ENCODE results near the gene DGKH.

DGKH gene

DNA sequence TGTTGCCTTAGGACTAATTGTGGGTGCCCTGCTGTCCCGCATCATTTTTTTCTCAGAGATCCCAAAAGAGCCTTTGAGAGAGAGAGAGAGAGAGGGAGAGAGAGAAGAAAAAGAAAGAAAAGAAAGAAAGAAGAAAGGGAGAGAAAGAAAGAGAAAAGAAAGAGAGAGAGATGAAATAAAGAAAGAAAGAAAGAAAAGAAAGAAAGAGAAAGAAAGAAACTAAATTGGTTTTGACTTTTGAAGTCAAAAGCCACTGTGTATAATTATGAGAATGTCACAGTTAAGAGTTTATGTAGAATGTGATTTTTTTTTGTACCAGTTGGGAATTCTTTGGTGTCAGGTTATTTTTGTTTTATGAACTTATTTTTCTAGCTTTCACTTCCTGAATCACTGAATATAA is 180.1 kb downstream of the DGKH start:
- Histone ChIP-seq H3K9ac (ENCODE audit: low read depth, low read length) (no peak overlapping the region), H3K27ac (ENCODE audit: low read depth, low read length) (no peak overlapping the region), H3K4me1 (ENCODE audit: insufficient read depth, low read length) (no peaks in the 10 kb centered on the region), H3K27me3 (ENCODE audit: insufficient read depth, low read length) (no peaks in the 10 kb centered on the region), H3K4me3 (ENCODE audit: low read length) (no peak overlapping the region), H3K36me3 (ENCODE audit: insufficient read depth, low read length) (no peaks in the 10 kb centered on the region), H3K9me3 (ENCODE audit: insufficient read depth, low read depth, low read length) (no peaks in the 10 kb centered on the region)
- WGBS = 97% methylated on average over 1 of the region's 1 CpG

DNA sequence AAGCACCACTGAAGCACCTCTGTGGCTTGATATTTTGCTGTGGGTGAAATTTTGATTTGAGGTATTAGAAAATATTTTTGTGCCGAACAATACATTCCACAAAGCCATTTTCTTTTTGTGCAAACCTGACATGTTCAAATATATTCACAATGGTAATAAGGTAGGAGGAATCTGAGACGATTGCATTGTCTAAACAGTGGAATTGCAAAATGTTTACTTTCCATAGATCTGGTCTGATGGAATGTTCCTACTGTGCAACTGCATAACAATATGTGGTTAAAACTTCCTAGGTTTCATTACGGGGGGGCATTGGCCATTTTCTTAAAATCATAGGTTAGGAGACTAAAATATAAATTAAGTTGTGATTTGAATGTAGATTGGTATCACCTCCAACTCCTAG is 180.8 kb downstream of the DGKH start:
- WGBS = 89% methylated on average over 2 of the region's 3 CpGs
- Histone ChIP-seq H3K9ac (ENCODE audit: low read depth, low read length) (no peak overlapping the region), H3K4me1 (ENCODE audit: insufficient read depth, low read length) (no peaks in the 10 kb centered on the region), H3K27ac (ENCODE audit: low read depth, low read length) (no peak overlapping the region), H3K9me3 (ENCODE audit: insufficient read depth, low read depth, low read length) (no peaks in the 10 kb centered on the region), H3K36me3 (ENCODE audit: insufficient read depth, low read length) (no peaks in the 10 kb centered on the region), H3K27me3 (ENCODE audit: insufficient read depth, low read length) (no peaks in the 10 kb centered on the region), H3K4me3 (ENCODE audit: low read length) (no peak overlapping the region)

DNA sequence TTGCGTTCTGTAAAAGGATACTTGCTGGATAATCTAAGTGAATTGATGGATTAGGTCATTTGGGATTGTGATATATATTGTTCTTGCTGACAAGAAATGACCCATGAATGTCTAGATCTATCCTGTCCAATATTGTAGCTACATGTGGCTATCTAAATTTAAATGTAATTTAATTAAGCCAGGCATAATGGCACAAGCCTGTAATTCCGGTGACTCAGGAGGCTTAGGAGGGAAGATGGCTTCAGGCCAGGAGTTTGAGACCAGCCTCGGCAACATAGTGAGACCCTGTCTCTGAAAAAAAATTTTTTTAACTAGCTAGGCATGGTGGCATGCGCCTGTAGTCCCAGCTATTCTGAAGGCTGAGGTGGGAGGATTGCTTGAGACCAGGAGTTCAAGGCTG is 184.2 kb downstream of the DGKH start:
- Histone ChIP-seq H3K4me3 (ENCODE audit: low read length) (no peak overlapping the region), H3K36me3 (ENCODE audit: insufficient read depth, low read length) (no peaks in the 10 kb centered on the region), H3K9ac (ENCODE audit: low read depth, low read length) (no peak overlapping the region), H3K27ac (ENCODE audit: low read depth, low read length) (no peak overlapping the region), H3K27me3 (ENCODE audit: insufficient read depth, low read length) (no peaks in the 10 kb centered on the region), H3K9me3 (ENCODE audit: insufficient read depth, low read depth, low read length) (no peaks in the 10 kb centered on the region), H3K4me1 (ENCODE audit: insufficient read depth, low read length) (no peaks in the 10 kb centered on the region)
- WGBS = 97% methylated on average over 4 of the region's 4 CpGs

DNA sequence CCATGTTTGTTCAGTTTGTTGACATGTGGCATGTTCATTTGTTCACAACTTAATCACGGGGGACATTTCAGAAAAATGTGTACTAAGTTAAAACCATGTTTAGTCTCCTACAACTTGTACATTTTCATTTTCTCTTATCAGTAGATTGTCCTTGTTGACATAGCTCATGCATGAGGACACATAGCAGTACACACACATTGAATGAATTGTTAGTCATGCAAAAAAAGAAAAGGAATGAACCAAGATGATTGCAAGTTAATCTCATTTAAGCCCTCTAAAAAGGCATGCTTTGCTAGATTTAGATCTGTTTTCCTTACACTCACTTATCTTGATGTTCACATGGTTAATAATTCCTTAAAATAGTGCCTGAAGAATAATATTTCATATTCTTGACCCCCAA is 185.3 kb downstream of the DGKH start:
- no peaks in the 10 kb centered on the region for H3K36me3 ChIP-seq (ENCODE audit: insufficient read depth, low read length)
- H3K27ac ChIP-seq (ENCODE audit: low read depth, low read length) = no peak overlapping the region
- no peak overlapping the region for H3K9ac ChIP-seq (ENCODE audit: low read depth, low read length)
- no peaks in the 10 kb centered on the region for H3K27me3 ChIP-seq (ENCODE audit: insufficient read depth, low read length)
- WGBS = 100% methylated on average over 1 of the region's 1 CpG
- H3K4me1 ChIP-seq (ENCODE audit: insufficient read depth, low read length) = no peaks in the 10 kb centered on the region
- no peaks in the 10 kb centered on the region for H3K9me3 ChIP-seq (ENCODE audit: insufficient read depth, low read depth, low read length)
- H3K4me3 ChIP-seq (ENCODE audit: low read length) = no peak overlapping the region

DNA sequence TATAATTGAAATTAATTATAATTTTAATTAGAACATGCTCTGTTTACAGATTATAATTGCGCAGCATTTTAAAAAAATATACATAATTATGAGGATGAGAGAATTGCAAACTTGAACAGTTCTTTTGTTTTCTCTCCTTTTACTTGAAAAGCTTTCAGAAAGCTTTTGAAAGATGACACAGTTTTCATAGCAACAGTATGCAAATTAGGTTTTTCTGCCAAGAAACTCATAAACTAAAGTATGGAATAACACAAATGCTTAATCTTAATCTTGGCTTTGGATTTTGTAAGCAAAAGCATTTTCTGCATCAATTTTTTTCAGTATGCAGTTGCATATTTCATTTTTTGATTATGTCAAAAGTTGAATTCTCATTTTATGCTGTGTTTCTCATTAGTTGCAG is 190.7 kb downstream of the DGKH start:
- H3K9ac ChIP-seq (ENCODE audit: low read depth, low read length) = no peak overlapping the region
- H3K4me3 ChIP-seq (ENCODE audit: low read length) = no peak overlapping the region
- H3K9me3 ChIP-seq (ENCODE audit: insufficient read depth, low read depth, low read length) = no peaks in the 10 kb centered on the region
- WGBS = no CpG with 5 or more reads among the region's 1 CpG
- no peaks in the 10 kb centered on the region for H3K4me1 ChIP-seq (ENCODE audit: insufficient read depth, low read length)
- no peaks in the 10 kb centered on the region for H3K27me3 ChIP-seq (ENCODE audit: insufficient read depth, low read length)
- H3K27ac ChIP-seq (ENCODE audit: low read depth, low read length) = no peak overlapping the region
- no peaks in the 10 kb centered on the region for H3K36me3 ChIP-seq (ENCODE audit: insufficient read depth, low read length)

DNA sequence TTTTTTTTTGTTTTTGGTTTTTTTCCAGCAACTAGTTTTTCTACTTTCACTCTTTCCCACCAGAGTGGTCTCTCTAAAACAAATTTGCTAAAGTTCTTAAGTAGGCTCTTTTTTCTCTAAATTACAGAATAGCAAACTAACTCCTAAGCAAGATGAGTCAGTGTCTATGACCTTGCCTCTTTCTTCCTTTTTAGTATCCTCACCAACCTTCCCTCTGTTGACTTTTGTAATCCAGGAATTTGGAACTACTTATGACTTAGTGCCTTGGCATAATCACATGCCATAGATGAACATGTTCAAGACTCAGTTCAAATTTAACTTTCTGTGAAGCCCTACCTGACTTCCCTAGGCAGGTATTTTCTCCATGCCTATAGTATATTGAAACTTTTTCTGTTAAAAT is 191.2 kb downstream of the DGKH start:
- Histone ChIP-seq H3K4me1 (ENCODE audit: insufficient read depth, low read length) (no peaks in the 10 kb centered on the region), H3K36me3 (ENCODE audit: insufficient read depth, low read length) (no peaks in the 10 kb centered on the region), H3K9me3 (ENCODE audit: insufficient read depth, low read depth, low read length) (no peaks in the 10 kb centered on the region), H3K27me3 (ENCODE audit: insufficient read depth, low read length) (no peaks in the 10 kb centered on the region), H3K27ac (ENCODE audit: low read depth, low read length) (no peak overlapping the region), H3K9ac (ENCODE audit: low read depth, low read length) (no peak overlapping the region), H3K4me3 (ENCODE audit: low read length) (no peak overlapping the region)

DNA sequence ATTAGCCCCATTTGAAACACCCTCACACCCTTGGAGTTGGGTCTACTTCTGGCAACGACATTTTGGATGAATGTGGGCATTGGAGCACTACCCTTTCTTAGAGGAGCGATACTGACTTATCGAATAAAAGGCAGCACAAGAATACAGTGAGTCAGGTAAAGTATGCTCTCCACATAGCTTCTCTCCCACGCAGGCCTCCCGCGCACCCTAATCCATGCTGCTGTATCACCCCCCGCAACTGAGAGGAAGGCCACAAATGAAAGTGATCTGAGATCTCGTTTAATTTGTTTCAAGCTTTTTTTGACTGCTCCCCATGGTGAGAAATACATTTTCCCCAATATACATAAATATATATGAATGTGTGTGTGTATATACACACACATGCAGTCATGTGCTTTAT is 198.1 kb downstream of the DGKH start:
- no peak overlapping the region for H3K27ac ChIP-seq (ENCODE audit: low read depth, low read length)
- no peak overlapping the region for H3K9ac ChIP-seq (ENCODE audit: low read depth, low read length)
- WGBS = 96% methylated on average over 8 of the region's 8 CpGs

DNA sequence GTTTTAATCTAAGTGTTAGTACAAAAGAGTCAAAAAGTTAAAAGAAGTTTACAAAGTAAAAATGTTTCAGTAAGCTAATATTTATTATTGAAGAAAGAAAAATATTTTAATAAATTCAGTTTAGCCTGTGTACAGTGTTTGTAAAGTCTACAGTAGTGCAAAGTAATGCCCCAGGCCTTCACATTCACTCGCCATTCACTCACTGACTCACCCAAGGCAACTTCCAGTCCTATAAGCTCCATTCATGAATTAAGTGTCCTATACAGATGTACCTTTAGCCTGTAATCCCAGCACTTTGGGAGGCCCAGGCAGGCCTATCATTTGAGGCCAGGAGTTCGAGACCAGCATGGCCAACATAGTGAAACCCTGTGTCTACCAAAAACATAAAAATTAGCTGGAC is 199.4 kb downstream of the DGKH start:
- no peaks in the 10 kb centered on the region for H3K4me1 ChIP-seq (ENCODE audit: insufficient read depth, low read length)
- no peaks in the 10 kb centered on the region for H3K9me3 ChIP-seq (ENCODE audit: insufficient read depth, low read depth, low read length)
- 89% methylated on average over 2 of the region's 2 CpGs for WGBS
- no peak overlapping the region for H3K4me3 ChIP-seq (ENCODE audit: low read length)
- H3K27ac ChIP-seq (ENCODE audit: low read depth, low read length) = no peak overlapping the region
- H3K36me3 ChIP-seq (ENCODE audit: insufficient read depth, low read length) = no peaks in the 10 kb centered on the region
- H3K9ac ChIP-seq (ENCODE audit: low read depth, low read length) = no peak overlapping the region
- no peaks in the 10 kb centered on the region for H3K27me3 ChIP-seq (ENCODE audit: insufficient read depth, low read length)

More for the DNA sequence above, 198.1 kb downstream of the DGKH start:
- Histone ChIP-seq H3K27me3 (ENCODE audit: insufficient read depth, low read length) (no peaks in the 10 kb centered on the region), H3K9me3 (ENCODE audit: insufficient read depth, low read depth, low read length) (no peaks in the 10 kb centered on the region), H3K4me3 (ENCODE audit: low read length) (no peak overlapping the region), H3K4me1 (ENCODE audit: insufficient read depth, low read length) (no peaks in the 10 kb centered on the region), H3K36me3 (ENCODE audit: insufficient read depth, low read length) (no peaks in the 10 kb centered on the region)

DNA sequence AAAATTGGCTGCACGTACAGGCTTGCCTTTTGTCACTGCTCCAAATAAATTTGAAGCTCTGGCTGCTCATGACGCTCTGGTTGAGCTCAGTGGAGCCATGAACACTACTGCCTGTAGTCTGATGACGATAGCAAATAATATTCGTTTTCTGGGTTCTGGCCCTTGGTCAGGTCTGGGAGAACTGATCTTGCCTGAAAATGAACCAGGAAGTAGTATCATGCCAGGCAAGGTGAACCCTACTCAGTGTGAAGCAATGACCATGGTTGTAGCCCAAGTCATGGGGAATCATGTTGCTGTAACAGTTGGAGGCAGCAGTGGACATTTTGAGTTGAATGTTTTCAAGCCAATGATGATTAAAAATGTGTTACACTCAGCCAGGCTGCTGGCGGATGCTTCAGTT is 207.4 kb downstream of the DGKH start:
- Histone ChIP-seq H3K9ac (ENCODE audit: low read depth, low read length) (no peak overlapping the region), H3K27me3 (ENCODE audit: insufficient read depth, low read length) (no peaks in the 10 kb centered on the region), H3K9me3 (ENCODE audit: insufficient read depth, low read depth, low read length) (0 out of 2 replicates have a peak, but pooled peaks cover 3% of the 10 kb centered on the region), H3K4me3 (ENCODE audit: low read length) (no peak overlapping the region), H3K36me3 (ENCODE audit: insufficient read depth, low read length) (no peaks in the 10 kb centered on the region), H3K4me1 (ENCODE audit: insufficient read depth, low read length) (no peaks in the 10 kb centered on the region), H3K27ac (ENCODE audit: low read depth, low read length) (no peak overlapping the region)
- 92% methylated on average over 5 of the region's 5 CpGs for WGBS

DNA sequence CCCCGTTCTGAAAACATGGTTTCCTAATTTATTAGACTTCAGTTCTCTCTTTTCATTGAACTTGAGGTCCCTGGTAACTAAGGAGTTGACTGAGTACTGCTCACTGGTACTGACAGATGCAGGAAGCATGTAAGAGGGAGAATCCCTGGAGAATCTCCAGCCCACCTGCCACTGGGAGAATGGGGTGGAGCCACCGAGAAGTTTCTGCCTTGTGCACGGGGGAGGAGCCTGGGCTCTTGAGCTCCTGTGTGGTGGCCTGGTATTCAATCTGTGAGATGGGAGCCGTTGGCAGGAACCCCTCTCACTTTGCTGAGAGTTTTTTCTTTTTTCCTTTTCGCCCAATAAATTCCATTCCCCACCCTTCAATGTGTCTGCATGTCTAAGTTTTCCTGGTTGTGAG is 210.3 kb downstream of the DGKH start:
- no peak overlapping the region for H3K4me3 ChIP-seq (ENCODE audit: low read length)
- no peak overlapping the region for H3K27ac ChIP-seq (ENCODE audit: low read depth, low read length)
- H3K4me1 ChIP-seq (ENCODE audit: insufficient read depth, low read length) = no peaks in the 10 kb centered on the region
- H3K27me3 ChIP-seq (ENCODE audit: insufficient read depth, low read length) = no peaks in the 10 kb centered on the region
- peaks cover 11% of the 10 kb centered on the region; the same call in 1 of the 2 replicates for H3K9me3 ChIP-seq (ENCODE audit: insufficient read depth, low read depth, low read length)
- no peaks in the 10 kb centered on the region for H3K36me3 ChIP-seq (ENCODE audit: insufficient read depth, low read length)
- H3K9ac ChIP-seq (ENCODE audit: low read depth, low read length) = no peak overlapping the region
- WGBS = 70% methylated on average over 5 of the region's 5 CpGs

DNA sequence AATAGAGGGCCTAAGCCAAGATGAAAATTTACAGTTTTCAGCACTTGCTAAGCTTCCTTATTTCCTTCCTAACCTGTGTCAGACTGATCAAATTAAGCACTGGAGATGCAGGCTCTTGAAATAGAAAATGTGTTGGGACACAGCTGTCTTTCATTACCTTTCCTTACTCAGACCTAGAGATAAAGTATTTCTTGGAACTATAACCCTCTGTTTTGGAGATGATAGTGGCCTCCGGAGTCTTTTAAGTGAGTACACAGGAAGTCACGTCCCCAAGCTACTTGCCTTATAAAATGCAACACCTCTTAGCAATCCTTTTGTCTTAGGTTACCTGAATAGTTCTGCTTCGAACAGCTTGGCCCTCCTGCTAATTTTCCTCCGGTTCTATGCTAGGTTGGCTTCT is 211.1 kb downstream of the DGKH start:
- WGBS = 88% methylated on average over 4 of the region's 4 CpGs
- Histone ChIP-seq H3K9ac (ENCODE audit: low read depth, low read length) (no peak overlapping the region), H3K4me1 (ENCODE audit: insufficient read depth, low read length) (no peaks in the 10 kb centered on the region), H3K27me3 (ENCODE audit: insufficient read depth, low read length) (no peaks in the 10 kb centered on the region), H3K4me3 (ENCODE audit: low read length) (no peak overlapping the region), H3K9me3 (ENCODE audit: insufficient read depth, low read depth, low read length) (peaks cover 11% of the 10 kb centered on the region; the same call in 1 of the 2 replicates), H3K27ac (ENCODE audit: low read depth, low read length) (no peak overlapping the region), H3K36me3 (ENCODE audit: insufficient read depth, low read length) (no peaks in the 10 kb centered on the region)

DNA sequence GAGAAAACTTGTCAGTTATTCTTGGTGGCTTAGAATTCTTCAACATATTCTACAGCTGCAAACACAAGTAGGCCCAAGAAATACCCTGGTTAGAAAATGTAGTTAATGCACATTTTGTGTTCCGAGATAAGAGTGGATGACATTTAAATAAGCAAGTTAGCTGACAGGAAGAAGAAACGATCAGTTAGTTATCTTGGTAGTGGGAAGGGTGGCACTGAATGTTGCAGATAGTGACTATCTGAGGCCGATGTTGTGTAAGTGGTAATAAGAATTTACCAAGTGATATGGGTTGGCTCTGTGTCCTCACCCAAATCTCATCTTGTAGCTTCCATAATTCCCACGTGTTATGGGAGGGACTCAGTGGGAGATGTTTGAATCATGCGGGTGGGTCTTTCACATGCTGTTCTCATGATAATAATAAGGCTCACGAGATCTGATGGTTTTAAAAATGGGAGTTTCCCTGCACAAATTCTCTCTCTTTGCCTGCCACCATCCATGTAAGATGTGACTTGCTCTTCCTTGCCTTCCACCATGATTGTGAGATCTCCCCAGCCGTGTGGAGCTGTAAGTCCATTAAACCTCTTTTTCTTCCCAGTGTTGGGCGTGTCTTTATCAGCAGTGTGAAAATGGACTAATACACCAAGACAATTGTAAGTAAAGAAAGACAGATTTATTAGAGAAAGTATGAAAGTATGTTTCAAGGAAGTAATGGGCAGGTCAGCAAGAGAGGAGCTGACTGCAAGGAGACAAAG is 212.6 kb downstream of the DGKH start:
- no peak overlapping the region for H3K4me3 ChIP-seq (ENCODE audit: low read length)
- H3K9ac ChIP-seq (ENCODE audit: low read depth, low read length) = no peak overlapping the region
- peaks cover 11% of the 10 kb centered on the region; the same call in 1 of the 2 replicates for H3K9me3 ChIP-seq (ENCODE audit: insufficient read depth, low read depth, low read length)
- H3K36me3 ChIP-seq (ENCODE audit: insufficient read depth, low read length) = no peaks in the 10 kb centered on the region
- WGBS = 92% methylated on average over 8 of the region's 8 CpGs
- H3K4me1 ChIP-seq (ENCODE audit: insufficient read depth, low read length) = no peaks in the 10 kb centered on the region
- H3K27ac ChIP-seq (ENCODE audit: low read depth, low read length) = no peak overlapping the region
- H3K27me3 ChIP-seq (ENCODE audit: insufficient read depth, low read length) = no peaks in the 10 kb centered on the region
